Stomach (tissue), 9 donors: ENCODE data around the gene FBXL2. TPM values are rescaled to one million over a fixed set of nuclear protein-coding genes. Genes with fewer than 3 reads are reported as not detected.

Experiments
- DNase-seq, 2 donors: peaks; one replicate each; pipeline versions ENCODE4 v3.0.0 to v3.0.0-alpha.2; 2013 to 2019
- H3K27ac ChIP-seq, 5 donors: fragments of 200-600 bp in 4 of 5; sonication (generic) in 4 of 5; one replicate each; pipeline ENCODE4 v1.5.1; 2013 to 2019; ENCODE audit warnings: mild to moderate bottlenecking in 1 of 5, moderate library complexity in 1 of 5
- H3K27me3 ChIP-seq, 3 donors: fragments of 200-600 bp; sonication (generic); one replicate each; pipeline ENCODE4 v1.5.1; 2017 to 2019; ENCODE audit warnings: mixed run types in 1 of 3
- H3K36me3 ChIP-seq, 4 donors: fragments of 200-600 bp; sonication (generic); 1 replicate in 3 of 4; 2 replicates in 1 of 4; pipeline ENCODE4 v1.5.1; 2016 to 2019
- H3K4me1 ChIP-seq, 4 donors: fragments of 200-600 bp; sonication (generic); one replicate each; pipeline ENCODE4 v1.5.1; 2016 to 2019
- H3K4me3 ChIP-seq, 4 donors: fragments of 200-600 bp; sonication (generic) in 3 of 4; one replicate each; pipeline ENCODE4 v1.5.1; 2016 to 2019; ENCODE audit warnings: mild to moderate bottlenecking in 1 of 4
- H3K9me3 ChIP-seq, 4 donors: fragments of 200-600 bp; sonication (generic); one replicate each; pipeline ENCODE4 v1.5.1; 2016 to 2019
- CTCF ChIP-seq, 7 experiments: fragments of 450-650 bp in 4 of 7; fragments of 200-600 bp in 3 of 7; sonication (generic) in 3 of 7; IDR thresholded peaks; one replicate each; pipeline ENCODE4 v1.5.1; 2016 to 2019; ENCODE audit warnings: antibody characterized with exemption in 7 of 7, control low read depth in 2 of 7, mild to moderate bottlenecking in 1 of 7
- EP300 ChIP-seq: sonication (generic); formaldehyde crosslinking; IDR thresholded peaks from one replicate; pipeline ENCODE4 v1.6.1; 2017; ENCODE audit warnings: antibody characterized with exemption
- POLR2A ChIP-seq, 4 donors: fragments of 450-650 bp; IDR thresholded peaks; one replicate each; pipeline ENCODE4 v1.6.1; 2016; ENCODE audit warnings: antibody characterized with exemption in 4 of 4, control low read depth in 2 of 4, mild to moderate bottlenecking in 1 of 4, moderate library complexity in 1 of 4
- POLR2AphosphoS5 ChIP-seq, 3 donors: sonication (generic); formaldehyde crosslinking; IDR thresholded peaks; one replicate each; pipeline ENCODE4 v1.6.1; 2016; ENCODE audit warnings: antibody characterized with exemption in 3 of 3
- WGBS, 5 donors: extraction: QIAGEN DNeasy Blood & Tissue Kit in 3 of 5; methylation state at CpG; one replicate each; pipeline versions ENCODE4 v1.1.5 to v1.1.7; 2013 to 2018; 5-methylcytosine and 5-hydroxymethylcytosine counted together
- intact Hi-C: fragments of 100-400 bp; cut with DNase I; formaldehyde crosslinking; loops from one replicate; pipeline ENCODE4 v1.15.1; 2023; ENCODE audit warnings: low total_unique reads
- polyA plus RNA-seq, 3 donors: library from polyadenylated mRNA; stranded (reverse); fragments of 200-250 nt; gene quantifications; one replicate each; pipeline ENCODE4 v1.2.3, GENCODE V29; 2013
- total RNA-seq, 5 donors: library from RNA; depleted of rRNA; stranded (reverse); fragments of >200 nt; gene quantifications; one replicate each; pipeline versions ENCODE4 v1.1.0 to v1.2.3, GENCODE V29; 2014 to 2016
- donor health status: healthy with polysubstance abuse.
- donor health status: Bipolar disorder and iron deficiency.
- donor health status: healthy.

The FBXL2 gene
- total and polyA plus RNA-seq, 8 donors: 0.46 to 62.4 (median 9.4) TPM; not detected in 1

DNA sequence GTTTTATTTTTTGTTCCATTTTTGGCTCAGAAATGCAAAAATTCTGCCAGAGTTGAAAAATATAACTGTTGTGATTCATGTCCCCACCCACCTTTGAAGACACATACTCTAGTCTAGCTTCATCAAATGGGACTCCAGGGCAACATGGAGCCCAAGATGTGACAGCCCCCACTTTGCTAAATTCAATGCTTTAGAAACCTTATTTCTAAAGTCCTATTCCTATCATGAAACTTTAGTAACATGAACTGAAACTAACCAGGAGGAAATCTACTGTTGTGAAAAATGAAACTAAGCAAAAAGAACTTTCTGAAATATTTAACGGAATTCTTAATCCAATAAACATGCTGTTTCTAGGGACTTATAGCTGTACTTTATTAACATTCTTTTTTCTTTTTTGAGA, 142.7 kb downstream of the FBXL2 start:
- WGBS, 5 donors: 86 to 95% (median 93%) methylated on average over 1 of the region's 1 CpG
- peak overlapping the region in 1 of 5 donors; percentile 23 for H3K27ac ChIP-seq
- intact Hi-C loops: no loop called here
- TF ChIP-seq POLR2AphosphoS5 (IDR thresholded peaks at IDR 0.05) (no peak), CTCF (IDR thresholded peaks at IDR 0.05) (no peak), POLR2A (IDR thresholded peaks at IDR 0.05) (no peak), EP300 (no peak)
- no peak for DNase-seq
- no peaks in the 10 kb centered on the region for H3K27me3 ChIP-seq
- no peak overlapping the region for H3K4me3 ChIP-seq
- H3K36me3 ChIP-seq: peaks cover 4 to 81% (median 62%) of the 10 kb centered on the region in 4 donors
- H3K9me3 ChIP-seq: no peaks in the 10 kb centered on the region
- peaks cover 0 to 14% (median 4%) of the 10 kb centered on the region in 4 donors for H3K4me1 ChIP-seq

GRCh38 chr3:33420966-33421365, 143.7 kb downstream of the FBXL2 start:
- intact Hi-C loops: no loop called here
- Histone ChIP-seq H3K36me3 (peaks cover 4 to 78% (median 57%) of the 10 kb centered on the region in 4 donors), H3K27ac (no peak overlapping the region), H3K9me3 (no peaks in the 10 kb centered on the region), H3K4me3 (no peak overlapping the region), H3K4me1 (peaks cover 0 to 17% (median 11%) of the 10 kb centered on the region in 4 donors), H3K27me3 (no peaks in the 10 kb centered on the region)
- TF ChIP-seq POLR2A (IDR thresholded peaks at IDR 0.05) (no peak), EP300 (no peak), POLR2AphosphoS5 (IDR thresholded peaks at IDR 0.05) (no peak)
- WGBS, 5 donors: 89 to 100% (median 95%) methylated on average over 2 of the region's 2 CpGs
- no peak for DNase-seq

- no peak for DNase-seq
- intact Hi-C loops: no loop called here
- 83 to 92% (median 87%) methylated on average over 10 of the region's 10 CpGs for WGBS, 5 donors
- no peak overlapping the region for H3K4me3 ChIP-seq
- H3K27me3 ChIP-seq: no peaks in the 10 kb centered on the region
- H3K27ac ChIP-seq: no peak overlapping the region
- peaks cover 0 to 48% (median 40%) of the 10 kb centered on the region in 4 donors for H3K36me3 ChIP-seq
- H3K4me1 ChIP-seq: peaks cover 13 to 53% (median 33%) of the 10 kb centered on the region in 4 donors
- H3K9me3 ChIP-seq: no peaks in the 10 kb centered on the region
- TF ChIP-seq CTCF (IDR thresholded peaks at IDR 0.05): no peak
- TF ChIP-seq POLR2AphosphoS5 (IDR thresholded peaks at IDR 0.05): no peak
- TF ChIP-seq POLR2A (IDR thresholded peaks at IDR 0.05): no peak
- TF ChIP-seq EP300: no peak
These were observed 147.6 kb downstream of the FBXL2 start for GRCh38 chr3:33424606-33425452.

DNA sequence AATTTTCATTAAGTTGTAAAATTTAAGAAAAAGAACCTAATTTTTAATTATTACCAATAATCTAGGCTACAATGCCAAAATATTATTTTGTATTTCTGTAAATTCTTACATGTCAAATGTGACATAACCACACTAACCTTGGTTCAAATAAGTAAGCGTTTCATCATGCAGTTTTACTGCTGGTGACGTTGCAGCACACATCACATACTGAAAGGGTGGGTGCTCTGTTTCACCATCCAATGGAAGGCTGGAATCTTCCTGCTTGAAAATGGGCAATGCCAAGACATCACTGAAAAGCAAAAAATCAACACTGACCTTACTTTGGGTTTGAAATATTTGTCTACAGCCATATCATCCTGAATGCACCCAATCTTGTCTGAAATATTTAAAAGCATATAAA, 148.2 kb downstream of the FBXL2 start:
- no peak overlapping the region for H3K27ac ChIP-seq

More for the DNA sequence above, 148.2 kb downstream of the FBXL2 start:
- no peak overlapping the region for H3K4me3 ChIP-seq
- WGBS, 5 donors: 71 to 96% (median 90%) methylated on average over 2 of the region's 2 CpGs
- H3K9me3 ChIP-seq: no peaks in the 10 kb centered on the region
- H3K36me3 ChIP-seq: peaks cover 0 to 45% (median 34%) of the 10 kb centered on the region in 4 donors
- no peaks in the 10 kb centered on the region for H3K27me3 ChIP-seq
- intact Hi-C loops: no loop called here
- TF ChIP-seq EP300: no peak
- TF ChIP-seq POLR2AphosphoS5 (IDR thresholded peaks at IDR 0.05): no peak
- no peak for TF ChIP-seq CTCF (IDR thresholded peaks at IDR 0.05)
- no peak for TF ChIP-seq POLR2A (IDR thresholded peaks at IDR 0.05)
- DNase-seq: no peak
- H3K4me1 ChIP-seq: peaks cover 18 to 59% (median 38%) of the 10 kb centered on the region in 4 donors
